Esophagus squamous epithelium (tissue), 5 donors: ENCODE data around the gene AFAP1L1. TPM values are rescaled to one million over a fixed set of nuclear protein-coding genes. Genes with fewer than 3 reads are reported as not detected.

Experiments used
- DNase-seq: peaks from one replicate; lab custom pipeline; 2025; lab: John Stamatoyannopoulos, UW
- H3K27ac ChIP-seq, 4 donors: fragments of 200-600 bp; sonication (generic); one replicate each; pipeline ENCODE4 v1.5.1; 2016 to 2019; ENCODE audit warnings: mild to moderate bottlenecking in 1 of 4
- H3K27me3 ChIP-seq, 4 donors: fragments of 200-600 bp; sonication (generic); 1 replicate in 3 of 4; 2 replicates in 1 of 4; pipeline versions ENCODE4 v1.5.1 to v1.6.0; 2017 to 2021; ENCODE audit warnings: antibody characterized with exemption in 1 of 4
- H3K36me3 ChIP-seq, 3 donors: fragments of 200-600 bp; sonication (generic); one replicate each; pipeline ENCODE4 v1.5.1; 2016 to 2019
- H3K4me1 ChIP-seq, 3 donors: fragments of 200-600 bp; sonication (generic); one replicate each; pipeline ENCODE4 v1.5.1; 2017 to 2019
- H3K4me3 ChIP-seq, 4 donors: fragments of 200-600 bp; sonication (generic); 1 replicate in 3 of 4; 2 replicates in 1 of 4; pipeline ENCODE4 v1.5.1; 2016 to 2019; ENCODE audit warnings: mild to moderate bottlenecking in 2 of 4, moderate library complexity in 1 of 4
- H3K9me3 ChIP-seq, 3 donors: fragments of 200-600 bp; sonication (generic); one replicate each; pipeline ENCODE4 v1.5.1; 2016 to 2019
- POLR2A ChIP-seq, 4 donors: fragments of 450-650 bp; IDR thresholded peaks; one replicate each; pipeline ENCODE4 v1.6.1; 2017; ENCODE audit warnings: antibody characterized with exemption in 4 of 4, mild to moderate bottlenecking in 4 of 4, moderate library complexity in 3 of 4
- WGBS, 2 donors: methylation state at CpG; one replicate each; pipeline ENCODE4 v1.1.5; 2018; 5-methylcytosine and 5-hydroxymethylcytosine counted together
- intact Hi-C: fragments of 100-400 bp; cut with DNase I; formaldehyde crosslinking; loops from one replicate; pipeline ENCODE4 v1.15.0; 2022
- total RNA-seq, 4 donors: library from RNA; depleted of rRNA; stranded (reverse); fragments of >200 nt; gene quantifications; one replicate each; pipeline ENCODE4 v1.1.0, GENCODE V29; 2016
- TF ChIP-seq, protein P1 (sequence below), 6 experiments: fragments of 450-650 bp in 4 of 6; fragments of 200-600 bp in 2 of 6; sonication (generic) in 2 of 6; IDR thresholded peaks; one replicate each; pipeline ENCODE4 v1.5.1; 2016 to 2019; ENCODE audit warnings: antibody characterized with exemption in 6 of 6, mild to moderate bottlenecking in 4 of 6, moderate library complexity in 4 of 6
- donor health status: DM: yes; HTN: yes; CAD: no.

Gene AFAP1L1
- total RNA-seq, 4 donors from 2014 or later = 2.8 to 14.5 (median 8.7) TPM

DNA sequence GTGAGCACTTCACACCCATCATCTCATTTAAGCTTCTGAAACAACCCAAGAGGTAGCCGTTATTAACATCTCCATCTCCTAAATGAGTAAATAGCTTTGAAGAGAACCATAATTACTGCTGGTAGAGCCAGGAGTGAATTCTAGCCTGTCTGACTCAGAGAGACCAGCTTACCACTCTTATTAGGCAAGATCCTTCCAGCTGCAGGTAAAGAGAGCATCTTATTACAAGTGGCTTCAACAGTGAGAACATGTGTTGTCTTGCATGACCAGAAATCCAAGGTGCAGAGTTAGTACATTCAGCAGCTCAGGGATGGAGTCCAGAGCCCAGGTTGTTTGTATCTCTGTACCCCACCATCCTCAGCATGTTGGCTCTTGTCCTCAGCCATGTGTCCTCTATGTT, 10.9 kb upstream of the AFAP1L1 start:
- H3K36me3 ChIP-seq = no peaks in the 10 kb centered on the region
- no peak for DNase-seq
- H3K4me3 ChIP-seq = no peak overlapping the region
- WGBS, 2 donors = 36 to 50% methylated on average over 1 of the region's 1 CpG
- no peaks in the 10 kb centered on the region for H3K9me3 ChIP-seq
- H3K27me3 ChIP-seq = peaks cover 0 to 24% (median 0%) of the 10 kb centered on the region in 4 donors
- intact Hi-C loops = loop anchor here (10.0 kb wide), 1 partner anchor 116 kb away; the partner anchor contains the start of gene ABLIM3
- TF ChIP-seq, protein P1, sequence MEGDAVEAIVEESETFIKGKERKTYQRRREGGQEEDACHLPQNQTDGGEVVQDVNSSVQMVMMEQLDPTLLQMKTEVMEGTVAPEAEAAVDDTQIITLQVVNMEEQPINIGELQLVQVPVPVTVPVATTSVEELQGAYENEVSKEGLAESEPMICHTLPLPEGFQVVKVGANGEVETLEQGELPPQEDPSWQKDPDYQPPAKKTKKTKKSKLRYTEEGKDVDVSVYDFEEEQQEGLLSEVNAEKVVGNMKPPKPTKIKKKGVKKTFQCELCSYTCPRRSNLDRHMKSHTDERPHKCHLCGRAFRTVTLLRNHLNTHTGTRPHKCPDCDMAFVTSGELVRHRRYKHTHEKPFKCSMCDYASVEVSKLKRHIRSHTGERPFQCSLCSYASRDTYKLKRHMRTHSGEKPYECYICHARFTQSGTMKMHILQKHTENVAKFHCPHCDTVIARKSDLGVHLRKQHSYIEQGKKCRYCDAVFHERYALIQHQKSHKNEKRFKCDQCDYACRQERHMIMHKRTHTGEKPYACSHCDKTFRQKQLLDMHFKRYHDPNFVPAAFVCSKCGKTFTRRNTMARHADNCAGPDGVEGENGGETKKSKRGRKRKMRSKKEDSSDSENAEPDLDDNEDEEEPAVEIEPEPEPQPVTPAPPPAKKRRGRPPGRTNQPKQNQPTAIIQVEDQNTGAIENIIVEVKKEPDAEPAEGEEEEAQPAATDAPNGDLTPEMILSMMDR (IDR thresholded peaks at IDR 0.05) = no peak
- TF ChIP-seq POLR2A (IDR thresholded peaks at IDR 0.05) = no peak
- no peaks in the 10 kb centered on the region for H3K4me1 ChIP-seq
- no peak overlapping the region for H3K27ac ChIP-seq

DNA sequence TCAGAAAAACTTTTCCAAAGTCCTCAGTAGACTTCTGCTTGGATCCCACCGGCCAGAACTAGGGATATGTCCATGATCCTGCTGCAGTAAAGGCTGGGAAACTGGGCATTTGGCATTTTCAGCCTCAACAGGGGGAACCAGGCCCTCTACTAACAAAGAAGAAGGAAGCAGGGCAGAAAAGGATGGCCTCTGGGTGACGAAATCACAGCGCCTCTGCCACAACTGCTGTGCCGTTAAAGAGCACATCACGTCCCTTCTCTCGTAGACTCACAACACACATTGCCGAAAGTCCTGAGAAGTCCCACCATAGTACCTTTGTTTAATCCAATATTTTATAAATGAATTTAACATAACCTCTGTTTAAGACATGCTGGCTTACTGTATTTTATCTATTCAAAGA, 10.4 kb upstream of the AFAP1L1 start:
- Histone ChIP-seq H3K4me1 (no peaks in the 10 kb centered on the region), H3K4me3 (no peak overlapping the region), H3K36me3 (no peaks in the 10 kb centered on the region), H3K9me3 (no peaks in the 10 kb centered on the region), H3K27ac (no peak overlapping the region), H3K27me3 (peaks cover 0 to 24% (median 0%) of the 10 kb centered on the region in 4 donors)
- DNase-seq = no peak
- intact Hi-C loops = loop anchor here (10.0 kb wide), 1 partner anchor 116 kb away; the partner anchor contains the start of gene ABLIM3
- WGBS, 2 donors = 47 to 74% methylated on average over 6 to 7 of the region's 7 CpGs
- TF ChIP-seq, protein P1 (IDR thresholded peaks at IDR 0.05) = no peak
- TF ChIP-seq POLR2A (IDR thresholded peaks at IDR 0.05) = no peak

DNA sequence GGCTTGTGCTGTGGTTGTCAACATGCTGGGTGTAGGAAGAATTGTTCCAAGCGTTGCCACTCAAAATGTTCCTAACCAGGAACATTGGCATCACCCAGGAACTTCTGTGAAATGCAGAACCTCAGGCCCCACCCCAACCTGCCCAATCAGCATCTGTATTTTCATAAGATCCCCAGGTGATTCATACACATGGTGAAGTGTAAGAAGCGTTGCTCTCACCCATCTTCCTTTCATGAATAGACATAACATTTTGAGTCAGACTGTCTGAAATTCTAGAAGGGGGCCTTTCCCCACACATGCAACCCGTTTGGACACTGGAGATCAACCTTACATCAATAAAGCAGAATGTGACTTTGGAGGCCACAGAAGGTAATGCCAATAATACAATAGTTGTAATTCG, 9.3 kb upstream of the AFAP1L1 start:
- no peak overlapping the region for H3K4me3 ChIP-seq
- H3K36me3 ChIP-seq = no peaks in the 10 kb centered on the region
- peaks cover 0 to 24% (median 0%) of the 10 kb centered on the region in 4 donors for H3K27me3 ChIP-seq
- WGBS, 2 donors = 51 to 68% methylated on average over 4 of the region's 4 CpGs
- intact Hi-C loops = loop anchor here (10.0 kb wide), 1 partner anchor 118 kb away; the partner anchor contains the start of gene ABLIM3
- TF ChIP-seq POLR2A (IDR thresholded peaks at IDR 0.05) = no peak
- TF ChIP-seq, protein P1 (IDR thresholded peaks at IDR 0.05) = no peak
- DNase-seq = no peak
- no peaks in the 10 kb centered on the region for H3K4me1 ChIP-seq
- H3K27ac ChIP-seq = no peak overlapping the region
- H3K9me3 ChIP-seq = no peaks in the 10 kb centered on the region

DNA sequence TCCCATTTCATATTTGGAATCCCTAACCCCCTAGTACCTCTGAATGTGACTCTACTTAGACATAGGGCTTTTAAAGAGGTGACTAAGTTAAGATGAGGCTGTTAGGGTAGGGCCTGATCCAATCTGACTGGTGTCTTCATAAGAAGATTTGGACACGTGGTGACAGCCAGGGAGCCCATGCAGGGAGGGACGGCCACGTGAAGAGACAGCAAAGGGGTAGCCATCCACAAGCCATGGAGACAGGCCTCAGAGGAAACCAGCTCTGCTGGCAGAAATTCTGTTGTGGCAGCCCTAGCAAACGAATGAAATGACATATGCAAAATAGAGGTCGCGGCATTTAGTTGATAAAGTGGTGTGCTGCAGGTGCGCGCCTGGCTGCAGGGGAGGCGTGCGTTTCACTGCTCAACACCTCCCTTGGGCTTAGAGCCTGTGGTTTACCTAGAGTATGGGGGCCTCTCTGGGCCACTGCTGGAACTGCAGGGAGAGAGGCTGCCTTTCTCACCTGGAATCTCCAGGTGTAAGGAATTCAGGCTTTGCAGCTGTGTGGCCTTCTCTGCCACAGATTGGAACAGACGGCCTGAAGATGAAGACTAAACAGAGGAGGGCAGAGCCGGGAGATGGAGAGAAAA, 7.1 kb upstream of the AFAP1L1 start:
- peaks cover 0 to 24% (median 0%) of the 10 kb centered on the region in 4 donors for H3K27me3 ChIP-seq
- WGBS, 2 donors = 19 to 34% methylated on average over 8 to 12 of the region's 12 CpGs
- TF ChIP-seq, protein P1 (IDR thresholded peaks at IDR 0.05) = peak in 5 of 6 experiments; percentile 41 to 73 (median 47)
- TF ChIP-seq POLR2A (IDR thresholded peaks at IDR 0.05) = no peak
- DNase-seq = no peak
- H3K27ac ChIP-seq = no peak overlapping the region
- H3K4me3 ChIP-seq = no peak overlapping the region
- no peaks in the 10 kb centered on the region for H3K4me1 ChIP-seq
- H3K9me3 ChIP-seq = peaks cover 0 to 15% (median 0%) of the 10 kb centered on the region in 3 donors
- no peaks in the 10 kb centered on the region for H3K36me3 ChIP-seq
- intact Hi-C loops = loop anchor here (10.0 kb wide), 1 partner anchor 120 kb away; the partner anchor contains the start of gene ABLIM3

DNA sequence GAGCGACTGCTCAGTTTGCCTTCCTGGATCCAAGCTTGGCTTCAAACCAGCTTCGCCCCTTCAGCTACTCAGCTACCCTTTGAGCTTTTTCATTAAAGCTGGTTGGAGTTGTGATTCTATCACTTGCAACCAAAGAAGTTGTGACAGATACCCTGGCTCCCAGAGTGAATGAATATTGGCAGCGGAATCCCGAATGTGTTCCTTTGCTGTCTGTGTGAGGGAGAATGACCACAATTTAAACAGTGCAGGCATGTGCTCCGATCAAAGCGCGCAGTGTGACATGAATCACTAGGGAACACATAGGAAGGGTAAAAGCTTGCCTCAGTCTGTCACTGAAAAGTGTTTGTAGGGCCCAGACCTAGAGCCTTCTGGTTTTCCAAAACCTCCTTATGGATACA, 6.6 kb upstream of the AFAP1L1 start:
- H3K9me3 ChIP-seq = peaks cover 0 to 15% (median 0%) of the 10 kb centered on the region in 3 donors
- no peak overlapping the region for H3K27ac ChIP-seq
- WGBS, 2 donors = 82% methylated on average over 7 of the region's 7 CpGs
- peaks cover 0 to 20% (median 0%) of the 10 kb centered on the region in 4 donors for H3K27me3 ChIP-seq
- H3K4me1 ChIP-seq = no peaks in the 10 kb centered on the region
- intact Hi-C loops = loop anchor here (10.0 kb wide), 1 partner anchor 120 kb away; the partner anchor contains the start of gene ABLIM3
- H3K36me3 ChIP-seq = no peaks in the 10 kb centered on the region
- TF ChIP-seq POLR2A (IDR thresholded peaks at IDR 0.05) = no peak
- TF ChIP-seq, protein P1 (IDR thresholded peaks at IDR 0.05) = no peak
- H3K4me3 ChIP-seq = no peak overlapping the region
- no peak for DNase-seq
